Pons (tissue), 1 donor: ENCODE data around the gene TENM4.
"Not testable (repeated sequence)": the region's sequence is repeated elsewhere in the genome, so short reads cannot be mapped to it uniquely, and the experiment has no call there.

Experiments used
- DNase-seq: peaks from one replicate; pipeline ENCODE4 v3.0.0-alpha.2; 2016; ENCODE audit warnings: low spot score

TENM4 gene

GRCh38 chr11:79208126-79208525 is 232.7 kb downstream of the TENM4 start:
- no peak for DNase-seq

- DNase-seq: no peak
These were observed 233.9 kb downstream of the TENM4 start for GRCh38 chr11:79206951-79207350.

- no peak for DNase-seq
These were observed 235.0 kb downstream of the TENM4 start for GRCh38 chr11:79205786-79206185.

GRCh38 chr11:79201677-79202347 is 239.0 kb downstream of the TENM4 start:
- no peak for DNase-seq

- DNase-seq: no peak
These were observed 240.3 kb downstream of the TENM4 start for GRCh38 chr11:79200398-79201070.

- no peak for DNase-seq
These were observed 241.0 kb downstream of the TENM4 start for GRCh38 chr11:79199729-79200354.

GRCh38 chr11:79198898-79199250 is 242.0 kb downstream of the TENM4 start:
- DNase-seq: no peak

- no peak for DNase-seq
These were observed 242.5 kb downstream of the TENM4 start for GRCh38 chr11:79198203-79198897.

- DNase-seq: no peak
These were observed 243.9 kb downstream of the TENM4 start for GRCh38 chr11:79196950-79197349.

GRCh38 chr11:79195209-79195608 is 245.6 kb downstream of the TENM4 start:
- DNase-seq: no peak

- DNase-seq: no peak
These were observed 247.0 kb downstream of the TENM4 start for GRCh38 chr11:79193663-79194310.

- DNase-seq: no peak
These were observed 248.0 kb downstream of the TENM4 start for GRCh38 chr11:79192836-79193235.

- not testable (repeated sequence) for DNase-seq
These were observed 249.1 kb downstream of the TENM4 start for GRCh38 chr11:79191716-79192115.

- DNase-seq: not testable (repeated sequence)
These were observed 250.3 kb downstream of the TENM4 start for GRCh38 chr11:79190553-79190952.

GRCh38 chr11:79189601-79190000 is 251.2 kb downstream of the TENM4 start:
- DNase-seq: no peak

GRCh38 chr11:79189055-79189454 is 251.8 kb downstream of the TENM4 start:
- DNase-seq: no peak

GRCh38 chr11:79186669-79187068 is 254.2 kb downstream of the TENM4 start:
- DNase-seq: no peak

- DNase-seq: no peak
These were observed 255.5 kb downstream of the TENM4 start for GRCh38 chr11:79185351-79185750.

GRCh38 chr11:79184285-79184684 is 256.5 kb downstream of the TENM4 start:
- DNase-seq: no peak

GRCh38 chr11:79182794-79183193 is 258.0 kb downstream of the TENM4 start:
- DNase-seq: no peak

- DNase-seq: no peak
These were observed 261.7 kb downstream of the TENM4 start for GRCh38 chr11:79179087-79179486.
